GM21576 (cell line): ENCODE measurements around the gene KNOP1.
A peak's percentile ranks its signal among the peaks of the same experiment; 100 is the strongest.

ENCODE experiments used
- ATAC-seq: cut with Tn5 transposase; IDR thresholded peaks from one replicate; pipeline ENCODE4 v1.9.1; 2021; ENCODE audit warnings: mild to moderate bottlenecking, moderate library complexity; ENCODE audit not compliant: unreplicated experiment

The KNOP1 gene

GRCh38 chr16:19717741-19718623, at the start of gene KNOP1, which contains the start of gene IQCK:
Gene KNOP1, minus strand, starts transcription at chr16:19718227. Its CDS starts 3,192 bp downstream, at chr16:19715035.
Gene IQCK, plus strand, starts transcription at chr16:19718271. Its CDS starts 36 bp downstream, at chr16:19718307.
- peak; percentile 91 for ATAC-seq

- ATAC-seq = no peak
Observed at GRCh38 chr16:19767497-19767896, 49.5 kb upstream of the KNOP1 start.

GRCh38 chr16:19766988-19767387, 49.0 kb upstream of the KNOP1 start:
- no peak for ATAC-seq

- no peak for ATAC-seq
Observed at GRCh38 chr16:19766554-19766884, 48.5 kb upstream of the KNOP1 start.

DNA sequence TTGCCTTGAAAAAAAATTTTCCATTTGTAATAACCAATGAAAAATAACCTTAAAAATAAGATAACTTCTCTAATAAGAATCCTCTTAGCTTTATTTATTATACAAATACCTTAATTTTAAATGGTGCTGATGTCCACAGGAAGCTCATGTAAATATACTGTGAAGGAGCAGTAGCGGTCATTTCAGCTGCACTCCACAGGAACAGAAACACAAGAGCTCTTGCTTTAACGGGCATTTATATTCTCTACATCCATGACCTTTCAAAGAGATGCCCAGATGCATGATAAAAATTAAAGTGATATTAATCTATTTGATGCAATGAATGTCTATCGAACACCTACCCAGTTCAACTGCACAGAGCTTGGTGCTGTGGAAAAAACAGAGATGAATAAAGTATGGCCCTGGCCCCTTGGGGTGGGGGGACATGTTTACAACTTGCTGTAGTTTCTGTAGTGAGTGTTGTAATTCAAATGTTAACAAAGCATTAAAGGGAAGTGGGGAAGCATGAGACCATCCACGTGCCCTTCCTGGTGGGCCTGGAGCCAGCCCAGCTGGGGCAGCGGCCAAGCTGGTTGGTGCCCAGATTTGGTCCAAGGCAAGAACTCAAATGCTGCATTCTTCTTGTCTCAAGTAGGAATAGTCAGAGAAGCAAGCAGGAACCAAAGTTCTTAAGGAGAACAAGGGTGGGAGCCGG, 48.0 kb upstream of the KNOP1 start:
- ATAC-seq = no peak

GRCh38 chr16:19760356-19761060, 42.5 kb upstream of the KNOP1 start:
- ATAC-seq = no peak

GRCh38 chr16:19757762-19758595, 40.0 kb upstream of the KNOP1 start:
- ATAC-seq = no peak

DNA sequence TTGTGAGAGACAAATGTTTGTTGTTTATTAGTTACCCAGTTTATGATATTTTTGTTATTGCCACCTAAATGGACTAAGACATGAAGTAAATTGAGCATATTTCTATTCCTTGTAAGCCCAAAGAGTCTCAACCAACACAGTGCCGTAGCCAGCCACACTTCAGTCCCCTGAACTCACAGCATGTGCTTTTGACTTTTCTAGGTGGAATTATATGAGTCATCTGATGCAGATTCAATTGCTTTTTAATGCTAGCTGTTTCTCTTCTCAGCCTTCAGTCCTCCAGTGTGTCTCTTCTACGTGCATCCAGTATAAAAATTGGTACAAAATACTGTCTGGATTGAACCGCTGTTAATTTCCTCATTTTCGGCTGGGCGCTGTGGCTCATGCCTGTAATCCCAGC, 39.0 kb upstream of the KNOP1 start:
- no peak for ATAC-seq

DNA sequence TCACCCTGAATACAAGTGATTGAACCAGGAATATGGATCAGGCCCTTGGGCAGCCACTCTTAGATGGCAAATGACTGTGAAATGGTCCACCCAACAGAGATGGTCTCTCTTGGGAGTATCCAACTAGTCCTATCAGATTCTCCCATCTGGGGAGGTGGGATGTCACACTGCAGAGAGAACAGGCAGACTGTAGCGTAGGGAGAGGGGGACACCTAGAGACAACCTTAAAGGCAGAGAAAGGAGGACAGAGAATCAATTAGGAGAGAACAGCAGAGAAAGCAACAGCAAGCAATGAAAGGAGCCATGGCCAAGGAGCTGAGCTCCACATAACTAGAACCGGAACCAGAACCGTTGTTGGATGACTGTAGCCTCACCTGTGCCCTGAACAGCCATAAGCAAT, 37.2 kb upstream of the KNOP1 start:
- ATAC-seq = no peak

- no peak for ATAC-seq
Observed at GRCh38 chr16:19754644-19755036, 36.6 kb upstream of the KNOP1 start.

GRCh38 chr16:19753815-19754643, 36.0 kb upstream of the KNOP1 start:
- no peak for ATAC-seq

DNA sequence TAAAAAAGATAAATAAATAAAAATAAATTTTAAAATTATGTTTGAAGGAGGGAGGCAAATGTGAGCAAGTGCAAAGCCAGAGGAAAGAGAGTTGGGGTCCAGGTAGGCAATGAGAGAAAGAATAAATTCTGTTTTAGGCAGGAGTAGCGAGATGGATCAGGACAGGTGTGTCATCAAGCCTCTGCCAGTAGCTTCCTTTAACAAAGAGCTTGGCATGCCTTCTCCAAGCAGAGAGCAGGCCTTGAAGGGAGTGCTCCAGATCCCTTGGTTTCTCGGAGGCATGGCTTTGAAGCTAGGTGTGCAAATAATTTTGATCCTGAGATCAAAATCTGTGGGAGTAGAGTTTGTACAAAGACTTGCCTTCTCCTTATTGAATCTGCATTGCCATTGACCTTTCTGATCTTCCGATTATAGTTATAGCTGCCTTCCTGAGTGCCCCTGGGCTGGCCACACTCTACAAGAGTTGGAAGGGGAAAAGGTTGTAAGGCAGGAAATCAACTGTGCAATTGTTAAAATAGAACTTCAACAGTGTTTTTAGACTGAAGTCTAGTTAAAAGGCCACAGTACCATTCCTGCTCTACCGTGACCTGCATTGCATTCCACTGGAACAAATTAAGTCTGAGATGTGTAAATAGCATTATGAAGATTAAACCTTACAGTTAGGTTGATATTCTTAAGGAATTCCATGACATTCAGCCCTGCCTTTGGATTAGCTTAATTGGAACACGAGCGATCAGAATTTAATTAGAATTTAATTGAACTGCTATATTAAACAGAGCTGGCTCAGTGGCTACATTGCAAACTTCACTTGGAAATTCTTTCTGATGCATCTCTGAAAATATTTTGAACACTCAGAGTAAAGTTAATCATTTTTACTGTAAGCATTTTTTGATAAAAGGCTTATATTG, 33.7 kb upstream of the KNOP1 start:
- no peak for ATAC-seq

DNA sequence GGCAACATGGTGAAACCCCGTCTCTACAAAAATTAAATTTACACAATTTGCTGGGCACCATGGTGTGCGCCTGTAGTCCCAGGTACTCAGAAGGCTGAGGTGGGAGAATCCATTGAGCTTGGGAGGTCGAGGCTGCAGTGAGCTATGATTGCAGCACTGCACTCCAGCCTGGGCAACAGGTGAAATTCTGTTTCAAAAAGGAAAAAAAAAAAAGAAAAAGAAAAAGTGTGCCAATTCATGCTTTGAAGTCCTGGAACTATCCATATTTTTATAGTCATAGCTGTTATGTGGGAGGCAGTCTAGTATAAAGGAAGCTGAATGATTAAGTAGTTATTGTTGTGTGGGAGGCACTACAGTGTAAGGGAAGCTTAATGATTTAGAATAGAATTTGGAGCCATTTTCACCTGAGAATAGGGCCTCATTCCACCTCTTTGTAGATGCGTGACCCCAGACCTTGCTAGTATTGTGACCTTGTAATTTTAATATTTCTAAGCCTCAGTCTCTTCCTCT, 31.6 kb upstream of the KNOP1 start:
- ATAC-seq = no peak

DNA sequence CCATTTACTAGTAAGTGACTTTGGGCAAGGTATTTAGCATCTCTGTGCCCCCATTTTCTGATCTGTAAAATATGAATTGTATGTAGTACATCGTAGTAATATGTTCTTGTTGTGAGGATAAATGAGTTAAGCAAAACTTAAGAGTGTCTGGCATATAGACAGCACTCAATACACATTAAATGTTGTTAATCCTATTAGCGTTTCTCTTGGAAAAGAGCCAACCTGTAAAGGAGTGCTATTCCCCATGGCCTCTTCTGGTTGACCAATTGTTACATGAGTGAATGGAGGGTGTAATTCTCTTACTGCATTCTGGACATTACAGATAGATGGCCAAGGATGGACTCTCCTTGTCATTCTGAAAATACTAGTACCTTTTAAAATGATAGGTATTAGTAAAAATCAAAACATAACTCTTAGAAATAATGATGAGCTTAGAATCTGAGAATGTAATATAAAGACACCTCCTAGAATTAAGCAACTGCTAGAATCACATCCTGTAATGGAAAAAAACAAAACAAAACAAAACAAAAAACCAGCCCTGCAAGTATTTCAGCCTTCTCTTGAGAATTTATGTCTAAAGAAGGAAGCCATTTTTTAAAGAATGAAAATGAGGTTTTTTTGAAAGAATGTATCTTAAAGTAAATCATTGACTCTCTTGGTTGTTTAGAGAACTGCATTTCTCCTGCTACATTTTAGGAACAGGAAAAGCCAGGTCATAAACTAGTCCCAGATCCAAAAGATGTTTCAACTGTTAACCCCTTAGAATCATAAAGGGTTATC, 30.6 kb upstream of the KNOP1 start:
- no peak for ATAC-seq

DNA sequence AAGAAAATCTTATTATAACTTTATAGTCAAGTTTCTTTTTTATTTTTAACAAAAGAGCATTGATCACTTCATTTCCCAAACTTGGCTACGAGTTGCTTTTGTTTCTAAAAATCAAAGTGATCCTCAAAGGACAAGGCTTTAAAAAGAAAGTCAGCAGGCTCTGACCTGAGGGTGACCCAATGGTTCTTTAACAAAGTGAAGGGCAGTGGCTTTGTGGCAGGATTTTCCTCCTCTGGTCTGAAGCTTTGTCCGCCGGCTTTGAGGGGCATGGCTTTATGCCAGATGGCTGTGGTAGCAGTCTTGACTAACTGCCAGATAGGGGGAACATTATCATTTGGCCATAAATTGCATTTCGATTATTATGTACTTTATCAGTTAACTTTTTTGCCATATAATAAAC, 28.5 kb upstream of the KNOP1 start:
- no peak for ATAC-seq

- no peak for ATAC-seq
Observed at GRCh38 chr16:19745286-19746010, 27.4 kb upstream of the KNOP1 start.

- ATAC-seq = no peak
Observed at GRCh38 chr16:19744670-19745069, 26.6 kb upstream of the KNOP1 start.
